Stimulated activated naive CD4-positive, alpha-beta T cell (primary cell): Measurements from ENCODE around the gene C1orf159.
A peak's percentile ranks its signal among the peaks of the same experiment; 100 is the strongest.

Experiments used
- DNase-seq, 6 experiments: peaks; one replicate each; lab custom pipeline; 2025; lab: John Stamatoyannopoulos, UW

Gene C1orf159

DNA sequence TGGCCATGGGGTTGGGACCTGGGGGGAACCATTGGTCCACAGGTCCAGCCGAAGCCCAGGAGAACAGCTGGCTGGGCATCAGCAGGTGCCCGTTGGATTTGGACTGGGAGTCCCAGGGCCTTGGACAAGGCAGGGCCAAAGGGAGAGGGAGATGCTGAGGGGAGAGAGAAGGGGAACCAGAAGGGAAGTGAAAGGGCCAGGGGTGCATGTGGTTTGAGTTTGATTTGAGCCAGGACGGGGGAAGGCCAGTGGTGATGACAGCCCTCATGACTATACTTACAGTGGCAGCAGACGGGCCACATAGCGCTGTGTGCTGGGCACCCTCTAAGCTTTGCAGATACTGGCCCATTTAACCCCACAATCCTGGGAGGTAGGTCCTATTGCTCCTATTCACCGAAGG lies 77.2 kb downstream of the C1orf159 start:
- DNase-seq, result no peak

GRCh38 chr1:1037366-1038327 lies 78.2 kb downstream of the C1orf159 start:
- DNase-seq, result no peak

- DNase-seq, result no peak
These were observed 80.5 kb downstream of the C1orf159 start for GRCh38 chr1:1035291-1035943.

DNA sequence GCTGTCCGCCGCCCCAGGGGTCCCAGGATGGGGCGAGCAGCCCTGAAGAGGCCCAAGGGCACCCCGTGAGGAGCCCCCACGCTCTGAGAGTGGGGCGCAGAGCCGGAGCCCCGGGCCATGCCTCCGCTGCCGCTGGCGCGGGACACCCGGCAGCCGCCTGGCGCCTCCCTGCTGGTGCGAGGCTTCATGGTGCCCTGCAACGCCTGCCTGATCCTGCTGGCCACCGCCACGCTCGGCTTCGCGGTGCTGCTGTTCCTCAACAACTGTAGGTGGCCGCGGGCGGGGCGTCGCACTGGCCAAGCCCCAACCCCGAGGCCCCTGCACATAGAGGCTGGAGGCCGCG lies 81.5 kb downstream of the C1orf159 start:
- DNase-seq, result peak in 1 of 6 experiments; percentile 13

DNA sequence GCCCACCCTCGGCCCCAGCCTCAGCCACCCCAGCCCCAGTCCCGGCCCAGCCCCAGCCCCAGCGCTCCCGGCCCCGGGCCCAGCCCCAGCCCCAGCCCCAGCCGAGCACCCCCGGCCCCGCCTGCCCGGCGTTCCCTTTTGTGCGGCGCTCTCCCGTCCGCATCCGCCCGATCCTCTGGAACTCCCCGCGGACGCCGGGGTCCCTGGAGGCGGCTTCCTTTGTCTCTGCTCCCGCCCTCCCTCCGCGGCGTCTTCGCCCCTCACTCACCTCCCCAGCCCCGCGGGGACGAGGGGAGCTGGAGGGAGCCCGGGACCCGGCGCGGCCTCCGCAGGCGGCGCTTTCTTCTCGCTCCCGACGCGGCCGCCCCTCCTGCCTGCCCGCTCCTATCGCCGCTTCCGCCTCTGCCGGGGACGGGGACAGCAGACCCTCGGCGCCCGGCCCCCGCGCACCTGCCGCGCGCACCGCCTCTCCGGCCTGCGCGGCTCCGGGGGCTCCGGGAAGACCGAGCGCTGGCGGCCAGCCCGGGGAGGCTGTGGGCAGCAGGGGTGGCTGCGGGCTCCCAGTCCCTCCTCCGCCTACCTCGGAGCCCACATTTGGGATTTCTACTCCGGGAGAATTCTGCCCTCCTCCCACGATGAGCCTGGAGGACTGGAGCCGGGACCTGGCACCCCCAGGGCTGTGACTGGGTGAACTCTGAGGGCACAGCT lies 82.0 kb downstream of the C1orf159 start:
- peak in 1 of 6 experiments; percentile 24 for DNase-seq

DNA sequence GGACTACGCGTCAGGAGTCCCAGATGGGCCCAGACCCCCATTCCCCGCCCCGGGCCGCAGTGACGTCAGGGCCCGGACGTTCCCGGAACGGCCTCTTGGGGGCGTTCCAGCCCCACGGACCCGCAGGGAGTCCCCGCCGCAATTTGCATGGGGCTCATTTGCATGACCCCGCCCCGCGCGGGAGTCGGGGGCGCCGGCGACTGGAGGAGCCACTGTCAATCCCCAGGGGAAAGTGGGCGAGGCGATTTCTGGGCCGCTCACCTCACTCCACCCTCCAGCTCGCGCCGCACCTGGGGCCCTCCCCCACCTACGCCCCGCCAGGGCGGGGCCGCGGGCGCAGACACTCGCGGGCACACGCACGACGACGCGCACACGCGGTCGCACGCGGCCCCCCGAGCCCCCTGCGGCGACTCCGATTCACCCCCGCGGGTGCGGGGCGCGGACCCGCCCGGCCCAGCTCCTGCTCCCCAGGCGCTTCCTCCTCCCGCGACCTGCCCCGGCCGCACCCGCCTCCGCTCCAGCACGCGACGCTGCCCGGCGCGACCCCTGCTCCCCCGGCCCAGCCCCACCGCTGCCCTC lies 82.8 kb downstream of the C1orf159 start:
- peak; percentile 52 to 85 (median 81) for DNase-seq

- DNase-seq, result no peak
These were observed 83.5 kb downstream of the C1orf159 start for GRCh38 chr1:1032424-1032823.
